PC-9 (cell line): ENCODE results near the gene ALDOC.

Experiments
- CTCF ChIP-seq: fragments of 200-600 bp; sonication (generic); conservative IDR thresholded peaks from 2 replicates; pipeline ENCODE4 v1.6.1; 2017; ENCODE audit warnings: mixed run types, antibody characterized with exemption, mild to moderate bottlenecking, moderate library complexity
- EZH2 ChIP-seq: fragments of 200-600 bp; sonication (generic); IDR thresholded peaks from 2 replicates; pipeline ENCODE4 v1.8.0; 2017; ENCODE audit warnings: antibody characterized with exemption, low read depth

DNA sequence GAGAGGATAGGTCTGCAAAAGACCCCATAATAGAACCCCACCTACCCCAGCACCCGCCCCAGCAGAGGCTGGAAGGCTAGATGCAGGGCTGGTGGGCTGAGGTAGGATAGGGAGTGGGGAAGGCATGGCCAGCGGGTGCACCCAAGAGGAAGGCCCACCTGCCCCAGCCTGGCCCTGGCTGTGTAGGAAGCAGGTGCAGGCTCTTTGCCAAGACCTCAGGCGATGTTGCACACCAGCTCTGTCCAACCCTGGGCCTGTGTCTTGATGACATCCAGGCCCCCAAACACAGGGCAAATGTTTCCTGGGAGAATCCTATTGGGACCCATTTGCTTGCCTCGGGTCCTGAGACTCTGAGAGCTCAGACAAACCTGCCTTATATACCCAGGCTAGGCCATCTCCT lies 36.5 kb downstream of the ALDOC start:
- no peak for TF ChIP-seq EZH2
- no peak for TF ChIP-seq CTCF
